ENCODE data around the gene SUN1.

SUN1 gene

GRCh38 chr7:889025-889390 is 56.7 kb downstream of the SUN1 start:
- H3K4me3 ChIP-seq (ENCODE audit: low read depth, low read length) = no peak overlapping the region
- TF ChIP-seq, protein P1, sequence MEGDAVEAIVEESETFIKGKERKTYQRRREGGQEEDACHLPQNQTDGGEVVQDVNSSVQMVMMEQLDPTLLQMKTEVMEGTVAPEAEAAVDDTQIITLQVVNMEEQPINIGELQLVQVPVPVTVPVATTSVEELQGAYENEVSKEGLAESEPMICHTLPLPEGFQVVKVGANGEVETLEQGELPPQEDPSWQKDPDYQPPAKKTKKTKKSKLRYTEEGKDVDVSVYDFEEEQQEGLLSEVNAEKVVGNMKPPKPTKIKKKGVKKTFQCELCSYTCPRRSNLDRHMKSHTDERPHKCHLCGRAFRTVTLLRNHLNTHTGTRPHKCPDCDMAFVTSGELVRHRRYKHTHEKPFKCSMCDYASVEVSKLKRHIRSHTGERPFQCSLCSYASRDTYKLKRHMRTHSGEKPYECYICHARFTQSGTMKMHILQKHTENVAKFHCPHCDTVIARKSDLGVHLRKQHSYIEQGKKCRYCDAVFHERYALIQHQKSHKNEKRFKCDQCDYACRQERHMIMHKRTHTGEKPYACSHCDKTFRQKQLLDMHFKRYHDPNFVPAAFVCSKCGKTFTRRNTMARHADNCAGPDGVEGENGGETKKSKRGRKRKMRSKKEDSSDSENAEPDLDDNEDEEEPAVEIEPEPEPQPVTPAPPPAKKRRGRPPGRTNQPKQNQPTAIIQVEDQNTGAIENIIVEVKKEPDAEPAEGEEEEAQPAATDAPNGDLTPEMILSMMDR (IDR thresholded peaks at IDR 0.05; ENCODE audit: low read depth, low read length, missing control alignments) = no peak
- no peak for DNase-seq (ENCODE audit: low read depth)
- in situ Hi-C loops (cut with HindIII; ENCODE audit: low sequenced_read_pairs) = no loop called here

- TF ChIP-seq, protein P1 (IDR thresholded peaks at IDR 0.05; ENCODE audit: low read depth, low read length, missing control alignments) = no peak
- in situ Hi-C loops (cut with HindIII; ENCODE audit: low sequenced_read_pairs) = no loop called here
- no peak for DNase-seq (ENCODE audit: low read depth)
- H3K4me3 ChIP-seq (ENCODE audit: low read depth, low read length) = no peak overlapping the region
Observed at GRCh38 chr7:889391-889790, 57.1 kb downstream of the SUN1 start.

DNA sequence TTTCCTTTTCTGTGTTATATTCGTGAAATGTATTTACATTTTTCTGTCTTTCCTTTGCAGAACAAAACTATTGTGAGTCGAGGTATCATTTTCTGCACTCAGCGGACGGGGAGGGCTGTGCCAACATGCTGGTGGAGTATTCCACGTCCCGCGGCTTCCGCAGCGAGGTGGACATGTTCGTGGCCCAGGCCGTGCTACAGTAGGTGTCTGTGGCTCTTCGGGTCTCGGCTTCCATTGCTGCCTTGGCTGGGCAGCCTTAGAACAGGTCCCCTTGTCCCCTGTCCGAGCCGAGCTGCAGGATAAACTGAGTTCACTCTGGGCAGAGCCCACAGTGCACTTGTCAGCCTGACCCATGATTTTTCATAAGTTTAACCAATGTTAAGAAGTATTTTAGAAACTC is 58.6 kb downstream of the SUN1 start:
- DNase-seq (ENCODE audit: low read depth) = no peak
- no peak overlapping the region for H3K4me3 ChIP-seq (ENCODE audit: low read depth, low read length)
- in situ Hi-C loops (cut with HindIII; ENCODE audit: low sequenced_read_pairs) = loop anchor here (5.0 kb wide), 1 partner anchor 104 kb away; no protein-coding TSS in a partner anchor
- TF ChIP-seq, protein P1 (IDR thresholded peaks at IDR 0.05; ENCODE audit: low read depth, low read length, missing control alignments) = no peak

GRCh38 chr7:891291-891690 is 59.0 kb downstream of the SUN1 start:
- TF ChIP-seq, protein P1 (IDR thresholded peaks at IDR 0.05; ENCODE audit: low read depth, low read length, missing control alignments) = no peak
- DNase-seq (ENCODE audit: low read depth) = no peak
- in situ Hi-C loops (cut with HindIII; ENCODE audit: low sequenced_read_pairs) = loop anchor here (5.0 kb wide), 1 partner anchor 104 kb away; no protein-coding TSS in a partner anchor
- no peak overlapping the region for H3K4me3 ChIP-seq (ENCODE audit: low read depth, low read length)

DNA sequence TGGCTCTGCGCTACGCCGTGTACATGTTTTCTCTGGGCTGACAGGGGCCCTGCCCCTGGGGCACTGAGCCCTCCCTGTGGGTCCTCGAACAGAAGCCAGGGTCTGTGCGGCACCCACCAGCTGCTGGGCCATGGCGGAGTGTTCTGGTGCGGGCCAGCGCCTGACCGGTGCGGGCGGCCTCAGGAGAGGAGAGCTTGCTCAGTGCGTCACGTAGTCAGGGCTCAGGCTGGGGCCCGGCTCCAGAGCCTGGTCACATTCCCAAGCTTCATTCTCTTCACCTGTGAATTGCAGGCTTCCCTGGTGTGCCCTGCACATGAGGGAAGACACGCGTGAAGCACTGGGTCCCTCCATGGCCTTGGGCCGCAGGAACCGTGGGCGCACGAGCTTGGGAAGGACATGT is 59.5 kb downstream of the SUN1 start:
- no peak overlapping the region for H3K4me3 ChIP-seq (ENCODE audit: low read depth, low read length)
- DNase-seq (ENCODE audit: low read depth) = no peak
- in situ Hi-C loops (cut with HindIII; ENCODE audit: low sequenced_read_pairs) = loop anchor here (5.0 kb wide), 1 partner anchor 105 kb away; no protein-coding TSS in a partner anchor
- TF ChIP-seq, protein P1 (IDR thresholded peaks at IDR 0.05; ENCODE audit: low read depth, low read length, missing control alignments) = no peak

DNA sequence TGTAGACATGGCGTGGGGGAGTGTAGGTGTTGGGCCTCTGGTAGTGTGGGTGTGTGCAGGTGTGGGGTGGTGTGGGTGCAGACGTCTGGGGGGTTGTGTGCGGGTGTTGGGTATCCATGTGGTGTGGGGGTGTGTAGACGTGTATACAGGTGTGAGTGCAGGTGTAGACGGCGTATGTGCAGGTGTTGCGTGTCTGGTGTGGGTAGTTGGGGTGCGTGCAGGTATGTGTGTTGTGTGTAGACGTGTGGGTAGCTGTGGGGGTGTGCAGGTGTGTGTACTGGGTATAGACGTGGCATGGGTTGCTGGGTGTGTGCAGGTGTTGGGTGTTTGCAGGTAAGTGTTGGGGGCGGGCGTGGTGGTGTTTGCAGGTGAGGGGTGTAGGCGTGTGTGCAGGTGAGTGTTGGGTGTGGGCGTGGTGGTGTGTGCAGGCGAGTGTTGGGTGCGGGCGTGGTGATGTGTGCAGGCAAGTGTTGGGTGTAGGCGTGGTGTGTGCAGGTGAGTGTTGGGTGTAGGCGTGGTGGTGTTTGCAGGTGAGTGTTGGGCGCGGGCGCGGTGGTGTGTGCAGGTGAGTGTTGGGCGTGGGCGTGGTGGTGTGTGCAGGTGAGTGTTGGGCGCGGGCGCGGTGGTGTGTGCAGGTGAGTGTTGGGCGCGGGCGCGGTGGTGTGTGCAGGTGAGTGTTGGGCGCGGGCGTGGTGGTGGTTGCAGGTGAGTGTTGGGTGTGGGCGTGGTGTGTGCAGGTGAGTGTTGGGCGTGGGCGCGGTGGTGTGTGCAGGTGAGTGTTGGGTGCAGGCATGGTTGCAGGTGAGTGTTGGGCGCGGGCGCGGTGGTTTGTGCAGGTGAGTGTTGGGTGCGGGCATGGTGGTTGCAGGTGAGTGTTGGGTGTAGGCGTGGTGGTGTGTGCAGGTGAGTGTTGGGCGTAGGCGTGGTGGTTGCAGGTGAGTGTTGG is 60.6 kb downstream of the SUN1 start:
- no peak for DNase-seq (ENCODE audit: low read depth)
- no peak overlapping the region for H3K4me3 ChIP-seq (ENCODE audit: low read depth, low read length)
- in situ Hi-C loops (cut with HindIII; ENCODE audit: low sequenced_read_pairs) = loop anchor here (5.0 kb wide), 1 partner anchor 106 kb away; no protein-coding TSS in a partner anchor
- TF ChIP-seq, protein P1 (IDR thresholded peaks at IDR 0.05; ENCODE audit: low read depth, low read length, missing control alignments) = no peak

Data from astrocyte of the cerebellum (primary cell).